LNCaP clone FGC (cell line): ENCODE results near the gene CPED1.

Source experiments
- DNase-seq: peaks from one replicate; pipeline ENCODE4 v3.0.0-alpha.2; 2011; ENCODE audit warnings: low read depth
- H3K4me3 ChIP-seq: 2 replicates; pipeline ENCODE4 v1.5.1; 2011; ENCODE audit warnings: mild to moderate bottlenecking, low read depth, low read length, control low read depth
- TF ChIP-seq, protein P1 (sequence below): IDR thresholded peaks from 2 replicates; pipeline ENCODE4 v1.5.1; 2012; ENCODE audit warnings: mild to moderate bottlenecking; ENCODE audit not compliant: control insufficient read depth, insufficient read depth; ENCODE audit errors: extremely low read depth

Gene CPED1

GRCh38 chr7:120996333-120996987 is 7.9 kb downstream of the CPED1 start:
- no peak overlapping the region for H3K4me3 ChIP-seq
- peak; percentile 58 for DNase-seq
- TF ChIP-seq, protein P1, sequence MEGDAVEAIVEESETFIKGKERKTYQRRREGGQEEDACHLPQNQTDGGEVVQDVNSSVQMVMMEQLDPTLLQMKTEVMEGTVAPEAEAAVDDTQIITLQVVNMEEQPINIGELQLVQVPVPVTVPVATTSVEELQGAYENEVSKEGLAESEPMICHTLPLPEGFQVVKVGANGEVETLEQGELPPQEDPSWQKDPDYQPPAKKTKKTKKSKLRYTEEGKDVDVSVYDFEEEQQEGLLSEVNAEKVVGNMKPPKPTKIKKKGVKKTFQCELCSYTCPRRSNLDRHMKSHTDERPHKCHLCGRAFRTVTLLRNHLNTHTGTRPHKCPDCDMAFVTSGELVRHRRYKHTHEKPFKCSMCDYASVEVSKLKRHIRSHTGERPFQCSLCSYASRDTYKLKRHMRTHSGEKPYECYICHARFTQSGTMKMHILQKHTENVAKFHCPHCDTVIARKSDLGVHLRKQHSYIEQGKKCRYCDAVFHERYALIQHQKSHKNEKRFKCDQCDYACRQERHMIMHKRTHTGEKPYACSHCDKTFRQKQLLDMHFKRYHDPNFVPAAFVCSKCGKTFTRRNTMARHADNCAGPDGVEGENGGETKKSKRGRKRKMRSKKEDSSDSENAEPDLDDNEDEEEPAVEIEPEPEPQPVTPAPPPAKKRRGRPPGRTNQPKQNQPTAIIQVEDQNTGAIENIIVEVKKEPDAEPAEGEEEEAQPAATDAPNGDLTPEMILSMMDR, result no peak

DNA sequence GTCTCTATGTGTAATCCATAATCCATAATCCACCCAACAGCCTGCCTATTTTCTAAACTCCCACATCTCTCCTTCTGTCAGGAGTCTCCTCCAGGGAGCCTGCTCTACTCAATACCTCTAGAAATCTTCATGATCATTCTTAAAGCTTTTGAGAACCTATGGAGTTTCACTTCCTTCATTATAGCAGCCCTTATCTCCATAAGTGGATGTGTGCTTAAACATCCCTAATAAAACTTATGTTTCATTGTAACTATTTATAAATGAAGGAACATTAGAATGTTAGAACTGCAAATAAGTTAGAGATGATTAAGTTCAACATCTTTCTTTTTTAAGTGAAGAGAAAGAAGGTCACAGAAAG is 8.5 kb downstream of the CPED1 start:
- DNase-seq, result no peak
- TF ChIP-seq, protein P1, result no peak
- H3K4me3 ChIP-seq, result no peak overlapping the region

GRCh38 chr7:120997882-120998474 is 9.5 kb downstream of the CPED1 start:
- DNase-seq, result no peak
- TF ChIP-seq, protein P1, result no peak

GRCh38 chr7:120998520-120998919 is 10.0 kb downstream of the CPED1 start:
- no peak for DNase-seq
- TF ChIP-seq, protein P1, result no peak
- H3K4me3 ChIP-seq, result no peak overlapping the region

More at GRCh38 chr7:120997882-120998474, 9.5 kb downstream of the CPED1 start:
- no peak overlapping the region for H3K4me3 ChIP-seq

GRCh38 chr7:120998996-120999565 is 10.6 kb downstream of the CPED1 start:
- TF ChIP-seq, protein P1, result no peak
- no peak overlapping the region for H3K4me3 ChIP-seq
- DNase-seq, result no peak

DNA sequence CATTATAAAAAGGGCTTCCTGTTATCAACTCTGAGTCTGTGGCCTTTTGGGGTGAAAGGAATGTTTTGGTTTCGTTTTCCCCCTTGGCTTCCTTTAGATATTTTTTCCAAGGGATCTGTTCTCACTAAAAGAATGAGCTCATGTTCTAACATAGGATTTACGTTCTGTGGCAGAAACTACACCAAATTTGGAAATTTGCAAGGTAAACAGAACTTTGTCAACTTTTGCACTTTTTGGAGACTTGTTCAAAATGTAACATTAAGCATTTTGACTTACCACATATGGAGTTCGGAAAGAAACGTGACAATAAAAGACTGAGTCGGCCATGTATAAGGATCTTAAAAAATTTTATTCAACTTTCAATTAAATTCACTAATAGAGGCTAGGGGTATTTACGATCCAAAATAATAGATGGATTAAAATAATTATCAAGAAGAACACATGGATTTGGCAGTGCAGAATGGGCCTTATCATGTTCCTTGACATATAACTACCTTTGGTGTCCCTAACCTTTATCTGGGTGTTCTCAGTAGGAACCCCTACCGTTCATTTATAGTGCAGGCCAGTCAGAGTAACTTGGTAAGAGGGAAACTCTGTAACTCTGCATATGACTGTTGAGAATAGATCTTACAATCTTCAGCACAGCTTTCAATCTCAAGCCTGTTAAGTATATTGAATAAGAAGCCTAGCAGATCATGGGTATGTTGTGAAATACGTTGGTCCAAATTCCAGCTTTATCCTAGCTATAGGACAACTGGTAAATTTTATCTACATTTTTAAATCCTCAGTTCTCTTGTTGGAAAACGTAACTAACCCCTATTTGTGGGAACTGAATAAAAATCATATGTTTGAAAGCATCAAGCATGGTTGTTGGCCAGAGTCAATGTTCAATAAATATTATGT is 11.8 kb downstream of the CPED1 start:
- TF ChIP-seq, protein P1, result no peak
- no peak overlapping the region for H3K4me3 ChIP-seq
- no peak for DNase-seq
